Measurements from ENCODE around the gene KREMEN1.
"Not testable (repeated sequence)": the region's sequence is repeated elsewhere in the genome, so short reads cannot be mapped to it uniquely, and the experiment has no call there.

KREMEN1 gene

GRCh38 chr22:29037340-29037932 lies 35.4 kb upstream of the KREMEN1 start:
- no peaks in the 10 kb centered on the region for H3K36me3 ChIP-seq (ENCODE audit: insufficient read depth, low read depth, low read length)
- H3K27me3 ChIP-seq (ENCODE audit: insufficient read depth, low read length): no peaks in the 10 kb centered on the region
- no peak overlapping the region for H3K27ac ChIP-seq (ENCODE audit: low read length)
- H3K4me3 ChIP-seq (ENCODE audit: low read length): no peak overlapping the region
- no peaks in the 10 kb centered on the region for H3K9me3 ChIP-seq (ENCODE audit: insufficient read depth, low read depth, low read length)
- peaks cover 6% of the 10 kb centered on the region for H3K4me1 ChIP-seq (ENCODE audit: insufficient read depth, low read length)
- no peak overlapping the region for H3K9ac ChIP-seq (ENCODE audit: low read depth, low read length)

GRCh38 chr22:29039148-29039547 lies 33.7 kb upstream of the KREMEN1 start:
- H3K9ac ChIP-seq (ENCODE audit: low read depth, low read length): no peak overlapping the region
- H3K27me3 ChIP-seq (ENCODE audit: insufficient read depth, low read length): no peaks in the 10 kb centered on the region
- H3K4me1 ChIP-seq (ENCODE audit: insufficient read depth, low read length): peaks cover 4% of the 10 kb centered on the region; the same call in 1 of the 2 replicates
- H3K36me3 ChIP-seq (ENCODE audit: insufficient read depth, low read depth, low read length): peaks cover 13% of the 10 kb centered on the region
- H3K4me3 ChIP-seq (ENCODE audit: low read length): no peak overlapping the region
- no peaks in the 10 kb centered on the region for H3K9me3 ChIP-seq (ENCODE audit: insufficient read depth, low read depth, low read length)
- H3K27ac ChIP-seq (ENCODE audit: low read length): no peak overlapping the region

- H3K27ac ChIP-seq (ENCODE audit: low read length); H3K9me3 ChIP-seq (ENCODE audit: insufficient read depth, low read depth, low read length); H3K27me3 ChIP-seq (ENCODE audit: insufficient read depth, low read length); H3K4me1 ChIP-seq (ENCODE audit: insufficient read depth, low read length); H3K4me3 ChIP-seq (ENCODE audit: low read length); H3K9ac ChIP-seq (ENCODE audit: low read depth, low read length): not testable (repeated sequence)
- H3K36me3 ChIP-seq (ENCODE audit: insufficient read depth, low read depth, low read length): peaks cover 19% of the 10 kb centered on the region
These were observed 33.2 kb upstream of the KREMEN1 start for GRCh38 chr22:29039684-29040083.

GRCh38 chr22:29040385-29041275 lies 32.2 kb upstream of the KREMEN1 start:
- H3K36me3 ChIP-seq (ENCODE audit: insufficient read depth, low read depth, low read length): peaks cover 28% of the 10 kb centered on the region
- no peak overlapping the region for H3K4me3 ChIP-seq (ENCODE audit: low read length)
- H3K4me1 ChIP-seq (ENCODE audit: insufficient read depth, low read length): peaks cover 4% of the 10 kb centered on the region; the same call in 1 of the 2 replicates
- H3K27me3 ChIP-seq (ENCODE audit: insufficient read depth, low read length): no peaks in the 10 kb centered on the region
- H3K9me3 ChIP-seq (ENCODE audit: insufficient read depth, low read depth, low read length): no peaks in the 10 kb centered on the region
- no peak overlapping the region for H3K27ac ChIP-seq (ENCODE audit: low read length)
- H3K9ac ChIP-seq (ENCODE audit: low read depth, low read length): no peak overlapping the region

GRCh38 chr22:29041408-29041807 lies 31.4 kb upstream of the KREMEN1 start:
- Histone ChIP-seq H3K9me3 (ENCODE audit: insufficient read depth, low read depth, low read length) (no peaks in the 10 kb centered on the region), H3K27ac (ENCODE audit: low read length) (no peak overlapping the region)

GRCh38 chr22:29043906-29044575 lies 28.8 kb upstream of the KREMEN1 start:
- Histone ChIP-seq H3K4me3 (ENCODE audit: low read length) (no peak overlapping the region), H3K27me3 (ENCODE audit: insufficient read depth, low read length) (no peaks in the 10 kb centered on the region), H3K9ac (ENCODE audit: low read depth, low read length) (no peak overlapping the region), H3K36me3 (ENCODE audit: insufficient read depth, low read depth, low read length) (peaks cover 62% of the 10 kb centered on the region), H3K9me3 (ENCODE audit: insufficient read depth, low read depth, low read length) (no peaks in the 10 kb centered on the region), H3K4me1 (ENCODE audit: insufficient read depth, low read length) (peaks cover 4% of the 10 kb centered on the region; the same call in 1 of the 2 replicates), H3K27ac (ENCODE audit: low read length) (no peak overlapping the region)

More at GRCh38 chr22:29041408-29041807, 31.4 kb upstream of the KREMEN1 start:
- Histone ChIP-seq H3K4me3 (ENCODE audit: low read length) (no peak overlapping the region), H3K4me1 (ENCODE audit: insufficient read depth, low read length) (peaks cover 4% of the 10 kb centered on the region; the same call in 1 of the 2 replicates), H3K36me3 (ENCODE audit: insufficient read depth, low read depth, low read length) (peaks cover 36% of the 10 kb centered on the region), H3K27me3 (ENCODE audit: insufficient read depth, low read length) (no peaks in the 10 kb centered on the region), H3K9ac (ENCODE audit: low read depth, low read length) (no peak overlapping the region)

- Histone ChIP-seq H3K9ac (ENCODE audit: low read depth, low read length) (no peak overlapping the region), H3K27me3 (ENCODE audit: insufficient read depth, low read length) (no peaks in the 10 kb centered on the region), H3K36me3 (ENCODE audit: insufficient read depth, low read depth, low read length) (peaks cover 69% of the 10 kb centered on the region), H3K9me3 (ENCODE audit: insufficient read depth, low read depth, low read length) (no peaks in the 10 kb centered on the region), H3K4me1 (ENCODE audit: insufficient read depth, low read length) (peaks cover 4% of the 10 kb centered on the region; the same call in 1 of the 2 replicates), H3K27ac (ENCODE audit: low read length) (no peak overlapping the region), H3K4me3 (ENCODE audit: low read length) (no peak overlapping the region)
These were observed 28.1 kb upstream of the KREMEN1 start for GRCh38 chr22:29044657-29045176.

- no peak overlapping the region for H3K27ac ChIP-seq (ENCODE audit: low read length)
These were observed 23.8 kb upstream of the KREMEN1 start for GRCh38 chr22:29048822-29049654.

GRCh38 chr22:29049655-29050263 lies 23.1 kb upstream of the KREMEN1 start:
- peaks cover 66% of the 10 kb centered on the region for H3K36me3 ChIP-seq (ENCODE audit: insufficient read depth, low read depth, low read length)
- H3K9ac ChIP-seq (ENCODE audit: low read depth, low read length): no peak overlapping the region
- H3K4me3 ChIP-seq (ENCODE audit: low read length): no peak overlapping the region
- peaks cover 13% of the 10 kb centered on the region; the same call in 1 of the 2 replicates for H3K4me1 ChIP-seq (ENCODE audit: insufficient read depth, low read length)
- no peaks in the 10 kb centered on the region for H3K27me3 ChIP-seq (ENCODE audit: insufficient read depth, low read length)
- H3K27ac ChIP-seq (ENCODE audit: low read length): no peak overlapping the region
- H3K9me3 ChIP-seq (ENCODE audit: insufficient read depth, low read depth, low read length): no peaks in the 10 kb centered on the region

More at GRCh38 chr22:29048822-29049654, 23.8 kb upstream of the KREMEN1 start:
- Histone ChIP-seq H3K27me3 (ENCODE audit: insufficient read depth, low read length) (no peaks in the 10 kb centered on the region), H3K9me3 (ENCODE audit: insufficient read depth, low read depth, low read length) (no peaks in the 10 kb centered on the region), H3K4me3 (ENCODE audit: low read length) (no peak overlapping the region), H3K4me1 (ENCODE audit: insufficient read depth, low read length) (peaks cover 6% of the 10 kb centered on the region; the same call in 1 of the 2 replicates), H3K36me3 (ENCODE audit: insufficient read depth, low read depth, low read length) (peaks cover 73% of the 10 kb centered on the region), H3K9ac (ENCODE audit: low read depth, low read length) (no peak overlapping the region)

GRCh38 chr22:29050457-29050856 lies 22.4 kb upstream of the KREMEN1 start:
- Histone ChIP-seq H3K27ac (ENCODE audit: low read length) (no peak overlapping the region), H3K9ac (ENCODE audit: low read depth, low read length) (no peak overlapping the region), H3K4me3 (ENCODE audit: low read length) (no peak overlapping the region), H3K9me3 (ENCODE audit: insufficient read depth, low read depth, low read length) (no peaks in the 10 kb centered on the region), H3K27me3 (ENCODE audit: insufficient read depth, low read length) (no peaks in the 10 kb centered on the region), H3K4me1 (ENCODE audit: insufficient read depth, low read length) (peaks cover 20% of the 10 kb centered on the region; the same call in 1 of the 2 replicates), H3K36me3 (ENCODE audit: insufficient read depth, low read depth, low read length) (peaks cover 59% of the 10 kb centered on the region)
